ENCODE measurements around the gene CFL1. TPM values are rescaled to one million over a fixed set of nuclear protein-coding genes. Genes with fewer than 3 reads are reported as not detected.

The CFL1 gene
- total and polyA plus RNA-seq, 2 of the 4 experiments (the other 2 are of a cell fraction), result 960 to 2,231 TPM

- peak overlapping the region; percentile 77; the same call in 1 of the 2 replicates for H3K9ac ChIP-seq (ENCODE audit: low read depth, low read length)
These were observed 2.0 kb downstream of the CFL1 start for GRCh38 chr11:65855927-65856363.

More at GRCh38 chr11:65855927-65856363, 2.0 kb downstream of the CFL1 start:
- Histone ChIP-seq H3K56ac (ENCODE audit: extremely low read depth, insufficient read depth, low read length) (no peak overlapping the region), H3K4me3 (ENCODE audit: insufficient read depth, low read depth, low read length) (peak overlapping the region; percentile 89), H2AFZ (replicated peaks; ENCODE audit: low read length, poor library complexity) (no peak overlapping the region), H4K5ac (ENCODE audit: low read depth, low read length) (no peak overlapping the region), H3K9me1 (ENCODE audit: insufficient read depth, low read length) (peaks cover 33% of the 10 kb centered on the region), H3K4me2 (ENCODE audit: low read depth, low read length) (peak overlapping the region; percentile 81; the same call in 1 of the 2 replicates), H3K27me3 (ENCODE audit: control insufficient read depth, insufficient read depth, low read length) (no peaks in the 10 kb centered on the region), H3K27ac (ENCODE audit: insufficient read depth, low read length) (no peak overlapping the region), H4K91ac (ENCODE audit: insufficient read depth, low read depth, low read length) (no peak overlapping the region), H4K8ac (ENCODE audit: low read depth in 2 of 2, low read length in 2 of 2) (no peak overlapping the region), H3K23ac (ENCODE audit: low read depth, low read length) (peak overlapping the region; percentile 21), H3K4ac (ENCODE audit: low read depth, low read length) (no peak overlapping the region), H3K79me1 (ENCODE audit: low read depth in 1 of 2, low read length in 2 of 2) (peaks cover 20 to 69% of the 10 kb centered on the region in 2 experiments), H4K20me1 (ENCODE audit: insufficient read depth, low read length) (peaks cover 73% of the 10 kb centered on the region), H2BK5ac (ENCODE audit: low read depth, low read length, poor library complexity, severe bottlenecking) (no peak overlapping the region), H2AK9ac (replicated peaks; ENCODE audit: low read depth, low read length, poor library complexity) (peak overlapping the region; percentile 20), H3K4me1 (ENCODE audit: control insufficient read depth, insufficient read depth, low read length) (peaks cover 9% of the 10 kb centered on the region), H3K14ac (replicated peaks; ENCODE audit: low read depth, low read length) (no peak overlapping the region), H2AK5ac (ENCODE audit: low read depth, low read length) (0 out of 2 replicates have a peak overlapping the region, but pooled peaks have one; percentile 10), H2BK15ac (ENCODE audit: low read depth, low read length) (no peak overlapping the region), H3K18ac (ENCODE audit: low read depth, low read length) (no peak overlapping the region), H2BK20ac (ENCODE audit: low read depth, low read length) (no peak overlapping the region), H3K36me3 (ENCODE audit: control insufficient read depth, insufficient read depth, low read length) (peaks cover 57% of the 10 kb centered on the region), H2BK120ac (ENCODE audit: low read depth, low read length) (no peak overlapping the region), H3K9me3 (ENCODE audit: control insufficient read depth, insufficient read depth, low read length) (no peaks in the 10 kb centered on the region)
- BruUV-seq (replicated peaks), result no TSS peak
- no peak for DNase-seq
- no peak for ATAC-seq (ENCODE audit: low read depth)
- in situ Hi-C loops (cut with MboI; ENCODE audit: low sequenced_read_pairs), result no loop called here
- peak; percentile 72 for TF ChIP-seq CEBPB (IDR thresholded peaks at IDR 0.05; ENCODE audit: low read depth, low read length)
- no peak for TF ChIP-seq NFE2L2 (IDR thresholded peaks at IDR 0.05; ENCODE audit: low read depth, low read length)
- CTCF ChIA-PET, result no interaction called here
- intact Hi-C loops (cut with micrococcal nuclease), result no loop called here
- dilution Hi-C loops (cut with HindIII; ENCODE audit: low sequenced_read_pairs, unreplicated experiment), result no loop called here
- 86% methylated on average over 8 of the region's 15 CpGs; no CpG with 5 or more reads in 1 of the 2 experiments for WGBS, 2 experiments (ENCODE audit: extremely low coverage in 2 of 2, insufficient read length in 1 of 2)
- POLR2A ChIA-PET (ENCODE audit: unreplicated experiment), result no interaction called here
